HK-2 (cell line): ENCODE measurements around the gene STK32A.

Experiments used
- DNase-seq: peaks from one replicate; pipeline ENCODE4 v3.0.0-alpha.2; 2018; ENCODE audit not compliant: unreplicated experiment

STK32A gene

DNA sequence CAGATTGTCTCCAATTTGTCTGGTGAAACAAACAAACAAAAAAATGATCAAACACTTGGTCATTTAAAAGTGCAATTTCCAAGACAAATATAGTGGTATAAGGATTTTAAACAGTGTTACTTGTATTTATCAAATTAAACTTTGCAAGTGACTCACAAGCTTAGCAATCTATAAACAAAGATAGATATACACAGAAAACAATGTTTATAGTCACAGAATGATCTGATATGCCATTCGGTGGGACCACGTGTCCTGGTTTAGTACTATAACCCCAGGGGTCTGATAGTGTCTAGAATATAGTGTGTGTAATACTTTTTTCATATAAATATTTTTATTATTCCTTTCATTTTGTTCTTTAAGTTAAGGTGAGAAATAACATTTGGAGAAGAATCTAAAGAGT, 183.8 kb downstream of the STK32A start:
- DNase-seq = no peak

DNA sequence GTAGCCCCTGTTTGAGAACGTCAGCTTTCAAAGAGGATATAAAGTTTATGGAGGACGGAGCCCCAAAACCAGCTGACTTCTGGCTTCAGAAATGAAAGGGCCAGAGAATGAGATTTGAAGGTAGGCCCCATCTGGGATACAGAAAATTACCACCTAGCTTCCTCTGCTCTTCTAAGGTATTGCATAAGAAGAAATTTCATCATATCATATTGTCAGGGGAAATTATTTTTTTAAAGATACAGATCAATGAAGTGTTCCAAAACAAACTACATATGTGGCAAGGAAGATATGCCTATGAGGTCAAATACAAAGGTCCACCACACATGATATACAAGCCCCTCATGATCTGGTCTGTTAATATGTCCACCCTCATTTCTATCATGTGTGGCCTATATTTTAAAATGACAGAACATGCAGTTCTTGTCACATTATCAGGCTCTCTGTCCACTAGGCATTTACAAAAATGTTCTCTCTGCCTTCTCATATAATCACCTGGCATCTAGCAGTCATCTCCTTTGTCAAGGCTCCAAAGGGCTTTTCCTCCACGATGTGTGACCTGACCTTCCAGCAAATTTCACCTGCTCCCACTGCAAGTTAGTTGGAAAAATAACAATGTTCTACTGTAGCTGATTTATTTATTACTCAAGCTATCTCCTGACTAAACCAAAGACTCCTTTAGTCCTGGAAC, 192.0 kb downstream of the STK32A start:
- DNase-seq = no peak

DNA sequence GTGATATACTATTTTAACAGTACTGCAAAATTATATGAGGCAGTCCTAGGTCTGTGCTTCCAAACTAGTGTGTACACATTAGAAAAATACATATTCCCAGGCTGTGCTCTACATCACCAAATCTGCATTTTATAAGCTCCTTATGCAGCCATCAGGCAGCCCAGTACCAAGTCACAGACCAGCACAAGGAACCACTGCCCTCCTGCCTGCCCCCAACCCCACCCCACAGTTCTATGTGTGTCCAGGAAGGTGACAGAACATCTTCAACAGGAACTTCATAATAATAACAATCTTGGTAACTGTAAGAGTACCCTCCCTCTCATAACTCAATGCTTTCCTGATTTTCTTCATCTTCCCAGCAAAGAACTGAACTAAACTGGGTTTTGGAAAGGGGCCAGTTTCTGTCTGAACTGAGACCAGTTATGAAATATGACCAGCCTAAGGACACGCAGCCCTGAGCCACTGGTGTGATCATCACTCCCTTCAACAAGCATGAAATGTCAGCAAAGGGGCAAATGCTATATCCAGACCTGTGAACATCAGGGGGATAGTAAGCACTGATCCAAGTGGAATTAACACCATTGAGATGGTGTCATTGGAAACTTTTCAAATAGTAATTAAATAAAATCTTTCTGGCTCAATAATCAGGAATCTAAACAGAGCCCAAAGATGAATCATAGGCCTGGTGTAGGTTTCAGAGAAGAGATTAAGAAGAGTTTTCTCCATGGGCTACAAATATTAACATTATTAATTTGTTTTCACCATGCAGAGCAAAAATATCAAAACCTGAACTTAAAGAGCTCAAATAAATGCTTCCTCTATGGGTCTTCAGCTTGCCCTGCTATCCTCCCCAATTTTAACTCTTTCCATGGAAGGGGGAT, 192.9 kb downstream of the STK32A start:
- no peak for DNase-seq

- DNase-seq = no peak
Observed at GRCh38 chr5:147430628-147431027, 195.8 kb downstream of the STK32A start.

DNA sequence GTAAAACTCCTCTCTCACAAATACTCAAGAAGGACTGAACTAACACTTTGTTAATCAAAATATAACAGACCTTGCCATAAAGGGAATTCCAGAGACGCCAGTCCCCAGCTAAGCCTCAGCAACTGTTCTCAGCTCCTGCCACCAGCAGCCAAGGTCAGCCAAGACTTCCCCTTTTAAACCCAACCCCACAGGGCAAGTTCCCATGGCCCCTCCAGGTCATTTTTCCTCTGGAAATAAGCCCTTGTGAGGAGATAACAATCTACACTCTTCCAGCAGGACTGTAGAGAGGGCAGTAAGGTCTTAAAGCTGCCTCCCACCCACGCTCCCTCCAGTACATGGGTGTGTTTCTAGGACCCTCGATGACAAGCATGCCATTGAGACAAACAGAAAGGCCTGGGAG, 196.8 kb downstream of the STK32A start:
- DNase-seq = no peak

DNA sequence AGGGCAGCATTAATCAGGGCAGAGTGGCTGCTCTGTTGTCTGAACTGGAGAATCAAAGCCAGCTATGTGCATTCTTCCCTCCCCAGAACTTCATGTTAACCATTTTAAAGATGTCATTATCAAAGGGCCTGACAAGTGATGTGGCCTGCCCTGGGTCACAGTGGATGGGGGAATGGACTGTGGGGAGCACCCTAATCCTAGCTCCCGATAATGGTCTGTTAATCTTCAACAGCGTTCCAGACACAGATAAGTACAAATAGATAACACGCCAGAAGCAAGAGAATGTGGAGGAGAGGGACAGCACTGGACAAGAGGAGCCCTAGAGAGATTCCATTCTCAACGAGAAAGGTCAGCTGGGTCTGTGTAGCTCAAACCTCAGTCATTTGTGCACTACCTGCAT, 197.5 kb downstream of the STK32A start:
- DNase-seq = no peak

DNA sequence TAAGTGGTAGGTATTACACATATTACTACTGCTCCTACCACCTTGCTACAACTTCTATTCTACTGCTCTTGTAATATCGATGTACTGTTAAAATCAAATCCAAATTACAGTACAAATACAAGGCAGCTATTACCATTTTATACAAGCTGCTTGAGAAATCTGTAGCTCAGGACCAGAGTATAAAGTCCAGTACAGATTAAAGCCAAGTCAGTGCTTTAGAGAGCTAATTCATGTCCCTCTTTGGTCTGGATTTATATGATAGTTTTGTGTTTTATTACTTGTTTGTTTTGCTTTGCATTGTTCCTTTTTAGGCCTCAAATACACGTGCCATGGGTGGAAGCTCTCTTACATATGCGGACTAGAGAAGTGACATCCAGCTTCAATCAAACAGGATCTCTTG, 199.2 kb downstream of the STK32A start:
- no peak for DNase-seq

DNA sequence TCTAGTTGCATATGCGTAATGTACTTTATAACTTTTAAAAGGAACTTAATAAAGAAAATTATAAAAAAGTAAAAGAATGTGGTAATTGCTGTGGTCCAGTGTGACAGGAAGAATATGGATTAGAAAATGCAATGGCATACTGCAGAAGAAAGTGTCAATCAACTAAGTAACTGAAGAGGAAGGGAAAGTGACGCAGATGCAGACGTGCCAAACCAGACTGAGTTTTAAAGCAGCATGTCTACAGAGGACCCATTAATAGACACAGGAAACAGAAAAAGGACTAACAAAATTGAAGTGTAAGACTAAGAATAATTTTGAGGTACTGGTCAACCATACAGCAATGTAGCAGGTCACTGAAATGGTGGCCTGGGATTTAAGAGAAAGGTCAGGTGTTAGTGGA, 201.8 kb downstream of the STK32A start:
- no peak for DNase-seq

GRCh38 chr5:147437161-147437596, 202.4 kb downstream of the STK32A start:
- no peak for DNase-seq
